T1000 (cell line): ENCODE data around the gene LMF2.

Source experiments
- DNase-seq: peaks from one replicate; lab custom pipeline; 2025; ENCODE audit warnings: mixed read lengths; lab: John Stamatoyannopoulos, UW

LMF2 gene

DNA sequence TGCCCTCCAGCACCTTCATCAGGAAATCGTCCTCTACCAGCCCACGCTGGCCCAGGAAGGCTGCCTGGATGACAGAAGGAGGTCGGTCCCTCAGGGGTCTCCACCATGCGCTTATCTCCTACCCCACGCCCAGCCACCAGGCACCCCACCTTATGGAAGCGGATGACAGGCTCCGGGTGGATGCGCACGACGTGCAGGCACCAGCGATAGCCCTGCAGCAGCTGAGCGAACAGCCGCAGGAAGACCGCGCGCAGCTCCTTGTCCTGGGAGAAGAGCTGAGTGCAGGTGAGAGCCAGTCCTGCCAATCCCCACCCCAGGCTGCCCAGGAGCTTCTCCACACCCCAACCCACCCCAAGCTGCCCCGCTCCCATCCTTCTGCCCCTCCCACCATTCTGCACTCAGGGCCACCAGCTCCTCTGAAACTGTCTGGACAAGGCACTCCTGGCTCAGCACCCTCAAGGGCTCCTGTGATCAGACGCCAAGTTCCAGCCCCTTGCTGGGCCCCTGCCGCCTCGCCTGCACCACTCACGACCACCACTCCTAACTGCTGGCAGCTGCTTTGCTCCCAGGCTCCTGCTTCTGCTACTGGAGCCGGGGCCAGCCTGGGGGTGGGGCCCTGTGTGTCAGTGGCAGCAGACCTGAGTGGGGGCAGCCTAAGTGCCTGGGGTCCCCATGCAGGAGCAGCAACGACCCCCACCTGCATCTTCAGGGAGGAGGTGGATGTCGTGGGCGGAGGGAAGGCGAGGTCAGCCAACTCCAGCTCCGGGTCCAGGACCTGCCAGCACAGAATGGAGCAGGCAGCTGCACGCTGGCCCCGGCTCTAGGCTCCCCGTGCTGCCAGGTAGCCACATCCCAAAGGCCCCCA is 42.2 kb downstream of the LMF2 start:
- DNase-seq: no peak

DNA sequence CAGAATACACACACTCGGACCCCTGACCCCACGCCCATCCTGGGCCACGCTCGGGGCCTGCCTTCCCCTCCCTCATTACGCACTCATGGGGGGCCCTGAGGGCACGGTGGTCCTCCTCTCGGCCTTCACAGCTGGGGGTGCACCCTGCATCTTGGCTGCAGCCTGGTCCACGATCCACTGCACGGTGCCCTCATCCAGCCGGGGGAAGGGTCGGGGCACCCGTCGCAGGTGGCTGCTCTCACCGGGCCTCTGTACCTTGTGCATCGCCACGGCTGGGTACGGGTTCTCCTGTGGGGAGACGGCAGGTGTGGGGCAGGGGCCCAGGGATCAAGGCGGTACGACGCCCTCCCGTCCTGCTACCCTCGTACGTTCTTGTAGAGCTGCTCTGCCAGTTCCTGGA is 43.1 kb downstream of the LMF2 start:
- DNase-seq: no peak

DNA sequence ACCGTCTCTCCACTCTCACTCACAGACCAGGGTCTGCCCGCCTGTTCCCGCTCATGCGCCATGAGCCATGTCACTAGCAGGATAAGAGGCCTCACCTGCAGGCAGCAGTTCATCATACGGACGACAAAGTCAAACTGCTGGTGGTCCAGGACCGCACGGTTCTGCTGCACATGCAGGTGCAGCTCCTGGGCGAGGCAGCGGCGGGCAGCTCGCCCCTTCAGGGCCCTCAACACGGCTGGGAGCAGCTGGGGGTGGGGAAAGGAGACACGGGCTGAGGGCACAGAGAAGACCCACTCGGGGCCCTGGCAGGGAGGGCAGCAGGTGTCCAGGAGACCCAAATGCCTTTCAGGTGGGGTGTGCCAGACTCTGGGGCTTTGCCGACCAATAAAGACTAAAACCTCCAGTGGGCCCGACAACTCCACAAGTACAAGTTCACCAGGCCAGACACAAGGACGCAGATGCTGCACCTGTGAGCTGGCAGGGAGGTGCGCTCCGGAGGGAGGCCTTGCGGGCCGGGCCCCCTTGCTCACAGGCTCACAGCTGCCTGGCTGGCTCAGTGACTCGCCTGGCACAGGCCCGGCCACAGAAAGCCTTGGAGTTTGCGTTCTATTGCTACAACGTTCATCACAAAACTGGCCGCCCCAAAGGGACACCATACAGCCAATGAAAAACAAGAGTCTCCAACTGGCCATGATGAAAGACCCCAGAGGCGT is 44.2 kb downstream of the LMF2 start:
- no peak for DNase-seq

DNA sequence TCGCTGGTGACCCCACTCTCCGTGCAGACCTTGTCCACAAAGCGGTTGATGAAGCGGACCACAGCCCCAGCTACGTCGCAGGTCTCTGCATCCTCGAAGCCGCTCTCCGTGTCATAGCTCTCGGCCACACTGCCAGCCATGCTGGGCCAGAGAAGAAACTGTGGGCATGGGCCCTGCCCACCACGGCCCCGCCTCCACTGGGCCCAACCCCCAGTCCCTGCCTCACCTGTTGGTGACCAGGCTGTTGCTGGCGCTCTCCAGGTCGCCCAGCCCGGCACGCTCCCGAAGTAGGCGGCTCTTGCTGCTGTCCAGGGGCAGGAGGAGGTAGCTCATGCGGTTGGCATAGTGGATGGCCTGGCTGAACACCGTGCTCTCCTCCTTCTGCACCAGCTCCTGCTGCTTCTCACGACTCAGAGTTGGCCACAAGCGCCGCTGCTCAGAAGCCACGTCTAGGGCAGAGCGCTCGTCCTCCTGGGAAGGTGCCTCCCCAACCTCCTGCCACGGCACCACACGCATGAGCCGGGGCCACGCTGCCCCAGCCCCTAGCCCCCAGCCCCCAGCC is 45.4 kb downstream of the LMF2 start:
- DNase-seq: no peak

DNA sequence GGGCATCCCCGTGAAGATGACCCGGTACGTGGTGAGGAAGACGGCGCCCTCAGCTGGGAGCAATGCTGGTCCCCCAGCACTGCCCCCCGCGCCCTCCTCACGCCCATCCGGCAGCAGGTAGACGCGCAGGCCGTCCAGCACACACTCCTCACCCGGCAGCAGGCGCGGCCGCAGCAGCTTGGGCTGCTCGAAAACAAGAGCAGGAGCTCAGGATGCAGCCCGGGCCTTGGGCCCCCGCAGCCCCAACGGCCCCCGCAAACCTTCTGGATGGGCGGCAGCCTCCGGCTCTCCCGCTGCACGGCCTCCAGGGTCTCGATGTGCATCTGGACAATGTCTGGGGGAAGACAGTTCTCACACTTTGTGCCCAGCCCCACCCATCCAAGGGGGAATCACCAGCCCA is 46.0 kb downstream of the LMF2 start:
- no peak for DNase-seq

DNA sequence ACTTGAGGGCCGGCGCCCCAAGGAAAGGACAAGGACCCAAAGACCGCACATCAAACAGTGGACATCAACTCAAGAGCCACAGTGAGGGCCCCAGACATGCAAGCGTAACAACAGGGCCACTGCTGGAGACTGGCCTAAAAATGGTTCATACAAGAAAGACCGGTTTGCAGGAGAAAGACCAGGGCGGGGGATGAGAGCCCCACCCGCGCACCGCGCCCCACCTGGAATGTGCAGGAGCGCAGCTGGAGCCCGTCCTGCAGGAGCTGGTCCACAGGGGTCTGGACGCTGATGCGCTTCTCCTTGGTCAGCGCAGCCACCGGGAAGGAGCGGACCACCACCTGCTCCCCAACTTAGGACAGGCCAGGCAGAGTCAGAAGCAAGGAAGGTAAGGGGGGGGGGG is 46.6 kb downstream of the LMF2 start:
- no peak for DNase-seq

DNA sequence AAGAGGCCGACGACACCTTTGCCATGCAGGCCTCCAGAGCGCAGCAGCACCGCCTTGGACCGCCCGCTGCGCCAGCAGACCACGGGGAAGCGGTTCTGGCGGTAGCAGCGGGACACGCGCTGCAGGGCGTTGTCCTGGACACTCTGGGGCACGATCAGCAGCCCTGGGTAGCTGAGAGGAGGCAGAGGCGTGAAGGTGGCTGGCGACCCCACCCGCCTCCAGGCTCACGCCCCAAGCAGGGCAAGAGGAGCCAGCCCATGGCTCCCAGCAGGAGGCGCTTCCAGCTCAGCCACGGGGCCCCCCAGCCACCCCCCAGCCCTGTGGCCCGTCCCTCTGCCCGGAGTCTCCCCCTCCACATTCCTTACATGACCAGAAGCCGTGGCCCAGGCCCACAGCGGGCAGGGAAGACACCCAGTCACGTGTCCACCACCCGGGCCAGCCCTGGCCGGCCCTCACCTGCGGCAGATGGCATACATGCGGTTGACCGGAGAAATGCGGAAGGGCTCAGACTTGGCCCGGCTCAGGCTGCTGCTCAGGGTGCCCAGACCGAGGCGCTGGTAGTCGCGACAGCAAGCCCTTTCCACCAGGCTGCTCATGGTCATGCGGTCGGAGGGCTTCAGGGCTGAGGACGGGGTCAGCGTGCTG is 47.9 kb downstream of the LMF2 start:
- no peak for DNase-seq

DNA sequence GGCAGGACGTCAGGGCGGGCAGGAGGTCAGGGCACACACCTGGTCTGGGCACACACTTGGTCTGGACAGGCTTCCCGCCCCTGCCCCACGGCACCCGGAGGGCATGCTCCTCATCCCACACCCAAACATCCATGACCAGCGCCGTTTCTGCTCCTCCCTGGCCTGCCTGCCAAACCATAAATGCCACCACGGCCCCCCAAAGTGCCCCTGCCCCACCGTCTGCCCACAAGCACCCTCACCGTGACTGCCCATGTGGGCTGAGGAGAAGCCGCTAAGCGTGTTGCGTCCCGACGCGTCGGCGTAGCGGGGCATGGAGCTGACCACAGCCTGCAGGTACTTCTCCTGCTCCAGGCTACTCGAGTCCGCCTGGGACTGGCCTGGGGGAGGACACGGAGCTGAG is 48.5 kb downstream of the LMF2 start:
- DNase-seq: no peak

DNA sequence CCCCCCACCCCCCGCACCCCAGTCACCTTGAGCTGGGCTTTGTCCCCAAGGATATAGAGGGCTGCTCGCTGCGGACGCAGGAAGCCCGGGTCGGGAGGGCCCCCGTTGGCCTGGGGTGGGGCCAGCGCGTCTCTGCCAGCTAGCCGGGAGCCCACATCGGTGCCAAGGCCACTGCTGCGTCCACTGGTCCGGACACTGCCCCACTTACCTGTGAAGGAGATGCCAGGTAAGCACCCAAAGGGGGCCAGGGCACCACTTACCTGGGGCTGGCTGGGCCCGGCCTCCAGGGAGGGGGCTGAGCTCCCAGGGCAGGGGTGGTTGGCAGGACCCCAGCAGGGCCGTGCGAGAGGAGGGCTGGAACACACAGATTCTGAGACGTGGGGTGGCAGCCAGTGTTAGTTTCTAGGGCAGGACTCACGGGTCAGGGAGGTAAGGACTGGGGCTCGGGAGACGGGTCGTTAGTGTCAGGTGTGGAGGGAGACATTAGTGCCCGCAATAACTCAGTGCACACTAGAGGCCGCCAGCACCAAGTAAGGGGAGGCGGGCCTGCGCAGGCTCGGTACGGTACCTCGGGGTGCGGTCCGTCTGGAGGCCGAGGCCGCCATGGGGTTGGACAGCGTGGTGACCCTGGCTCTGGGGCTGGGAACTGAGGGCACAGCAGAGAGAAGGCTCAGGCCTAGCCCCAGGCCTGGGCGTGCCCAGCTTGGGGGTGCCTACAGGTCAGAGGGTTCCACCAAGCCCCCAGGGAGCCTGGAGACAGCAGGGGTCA is 50.9 kb downstream of the LMF2 start:
- no peak for DNase-seq

DNA sequence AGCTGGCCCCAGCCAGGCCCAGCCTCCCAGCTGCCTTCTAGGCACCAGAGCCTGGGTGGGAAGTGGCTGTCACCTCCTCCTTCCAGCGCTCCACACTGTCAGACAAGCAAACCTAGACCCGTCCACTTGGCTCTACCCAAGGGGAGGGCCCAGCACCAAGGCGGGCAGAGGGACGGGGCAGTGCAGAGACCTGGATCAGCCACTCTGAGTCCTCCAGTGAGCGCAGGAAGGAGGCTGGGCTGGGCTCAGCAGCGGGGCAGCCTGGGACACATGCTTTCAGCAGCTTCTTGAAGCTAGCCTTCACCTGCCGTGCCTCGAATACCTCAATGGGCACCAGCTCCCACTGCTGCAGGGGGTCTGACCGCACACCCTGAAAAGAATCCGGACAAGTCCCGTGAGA is 51.5 kb downstream of the LMF2 start:
- DNase-seq: no peak

DNA sequence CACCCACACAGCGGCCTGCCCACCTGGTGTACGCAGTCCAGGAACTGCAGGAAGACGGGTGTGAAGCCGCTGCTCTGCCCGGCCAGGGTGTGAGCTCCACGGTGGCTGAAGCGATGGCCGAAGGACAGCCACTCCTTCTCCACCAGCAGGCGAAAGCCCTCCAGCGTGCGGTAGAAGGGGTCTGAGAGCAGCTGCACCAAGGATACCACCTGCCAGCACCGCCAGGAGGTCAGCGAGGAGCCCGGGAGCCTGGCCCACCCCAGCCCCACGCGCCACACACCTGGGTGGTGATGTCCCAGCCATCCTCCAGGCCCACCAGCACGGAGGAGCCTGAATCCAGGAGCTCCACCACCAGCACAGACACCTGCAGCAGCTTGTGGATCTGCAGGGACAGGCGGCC is 52.3 kb downstream of the LMF2 start:
- no peak for DNase-seq

DNA sequence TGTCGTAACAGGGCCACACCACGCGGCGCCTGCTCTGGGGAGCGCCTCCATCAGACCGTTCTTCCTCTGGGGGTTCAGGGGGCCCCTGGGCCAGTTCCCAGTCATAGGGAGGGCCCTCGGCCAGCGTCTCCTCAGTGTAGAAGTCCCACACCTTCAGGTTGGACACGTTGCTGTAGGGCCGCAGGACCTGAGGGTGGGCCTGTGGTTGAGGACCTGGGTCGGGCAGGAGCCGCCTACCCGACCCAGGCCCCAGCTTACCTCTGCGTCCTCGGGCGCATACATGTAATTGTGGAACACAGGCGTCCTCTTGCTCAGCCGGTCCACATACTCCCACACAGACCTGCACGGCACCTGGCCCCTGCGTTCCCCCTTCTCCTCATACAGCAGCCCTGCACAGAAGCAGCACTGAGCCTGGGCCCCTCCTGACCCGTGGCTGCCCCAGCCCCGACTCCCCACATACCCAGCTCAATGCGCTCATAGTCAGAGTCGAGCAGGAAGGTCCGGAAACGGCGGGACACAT is 52.9 kb downstream of the LMF2 start:
- DNase-seq: no peak
